WTC11 (cell line): Measurements from ENCODE around the gene ENOX2.

ENCODE experiments used
- CBFB ChIP-seq: sonication (generic); formaldehyde crosslinking; IDR thresholded peaks from 2 replicates; pipeline ENCODE4 v1.8.1; 2022; ENCODE audit warnings: mild to moderate bottlenecking, low read depth, missing genetic modification reagents
- CREM ChIP-seq: sonication (generic); formaldehyde crosslinking; IDR thresholded peaks from 2 replicates; pipeline ENCODE4 v1.8.1; 2022; ENCODE audit warnings: mild to moderate bottlenecking, missing genetic modification reagents, moderate library complexity
- ESRRA ChIP-seq: sonication (generic); formaldehyde crosslinking; IDR thresholded peaks from 2 replicates; pipeline ENCODE4 v1.8.1; 2022; ENCODE audit warnings: mild to moderate bottlenecking, missing genetic modification reagents, borderline replicate concordance
- ETV6 ChIP-seq: sonication (generic); formaldehyde crosslinking; IDR thresholded peaks from 2 replicates; pipeline ENCODE4 v1.8.1; 2022; ENCODE audit warnings: mild to moderate bottlenecking, missing genetic modification reagents
- FOXP1 ChIP-seq: sonication (generic); formaldehyde crosslinking; IDR thresholded peaks from 2 replicates; pipeline ENCODE4 v1.8.0; 2022; ENCODE audit warnings: missing genetic modification reagents, mild to moderate bottlenecking, moderate library complexity, borderline replicate concordance
- MXD4 ChIP-seq: fragments of 250-450 bp; sonication (Bioruptor Pico); IDR thresholded peaks from 2 replicates; pipeline ENCODE4 v1.8.0; 2021; ENCODE audit warnings: mild to moderate bottlenecking, moderate library complexity, borderline replicate concordance
- ZBTB21 ChIP-seq: sonication (generic); formaldehyde crosslinking; IDR thresholded peaks from 2 replicates; pipeline ENCODE4 v1.8.1; 2023; ENCODE audit warnings: mild to moderate bottlenecking, missing genetic modification reagents, borderline replicate concordance
- ZNF219 ChIP-seq: sonication (generic); formaldehyde crosslinking; IDR thresholded peaks from 2 replicates; pipeline ENCODE4 v1.8.0; 2023; ENCODE audit warnings: missing genetic modification reagents, mild to moderate bottlenecking, borderline replicate concordance
- TF ChIP-seq, protein P1 (sequence below): fragments of 200-600 bp; IDR thresholded peaks from 2 replicates; pipeline ENCODE4 v1.8.0; 2022; ENCODE audit warnings: antibody characterized with exemption
- TF ChIP-seq, protein P2 (sequence below): sonication (generic); formaldehyde crosslinking; IDR thresholded peaks from 2 replicates; pipeline ENCODE4 v1.8.1; 2023; ENCODE audit warnings: mild to moderate bottlenecking, missing genetic modification reagents, moderate library complexity
- TF ChIP-seq, protein P3 (sequence below): sonication (generic); formaldehyde crosslinking; IDR thresholded peaks from 2 replicates; pipeline ENCODE4 v1.8.1; 2022; ENCODE audit warnings: low read depth, mild to moderate bottlenecking, moderate library complexity, missing genetic modification reagents, borderline replicate concordance

DNA sequence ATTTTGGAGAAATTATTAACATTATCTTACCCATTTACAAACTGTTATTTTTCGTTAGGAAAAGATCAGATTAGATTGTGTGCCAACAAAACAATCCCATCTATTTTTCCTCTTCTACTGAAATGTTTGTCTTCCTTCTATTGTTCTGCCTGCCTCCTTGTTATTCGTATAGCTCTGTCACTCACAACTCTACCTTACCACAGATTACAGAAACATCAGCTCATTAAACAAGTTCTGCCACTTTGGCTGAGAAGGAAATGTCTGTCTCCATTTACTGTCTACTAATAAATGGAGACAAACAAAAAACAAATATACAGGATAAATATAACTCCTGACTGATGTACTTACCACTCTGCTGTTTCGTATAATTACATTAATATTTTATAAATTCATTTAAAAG is 211.4 kb downstream of the ENOX2 start:
- TF ChIP-seq ZNF219 = no peak
- no peak for TF ChIP-seq ETV6
- TF ChIP-seq, protein P1, sequence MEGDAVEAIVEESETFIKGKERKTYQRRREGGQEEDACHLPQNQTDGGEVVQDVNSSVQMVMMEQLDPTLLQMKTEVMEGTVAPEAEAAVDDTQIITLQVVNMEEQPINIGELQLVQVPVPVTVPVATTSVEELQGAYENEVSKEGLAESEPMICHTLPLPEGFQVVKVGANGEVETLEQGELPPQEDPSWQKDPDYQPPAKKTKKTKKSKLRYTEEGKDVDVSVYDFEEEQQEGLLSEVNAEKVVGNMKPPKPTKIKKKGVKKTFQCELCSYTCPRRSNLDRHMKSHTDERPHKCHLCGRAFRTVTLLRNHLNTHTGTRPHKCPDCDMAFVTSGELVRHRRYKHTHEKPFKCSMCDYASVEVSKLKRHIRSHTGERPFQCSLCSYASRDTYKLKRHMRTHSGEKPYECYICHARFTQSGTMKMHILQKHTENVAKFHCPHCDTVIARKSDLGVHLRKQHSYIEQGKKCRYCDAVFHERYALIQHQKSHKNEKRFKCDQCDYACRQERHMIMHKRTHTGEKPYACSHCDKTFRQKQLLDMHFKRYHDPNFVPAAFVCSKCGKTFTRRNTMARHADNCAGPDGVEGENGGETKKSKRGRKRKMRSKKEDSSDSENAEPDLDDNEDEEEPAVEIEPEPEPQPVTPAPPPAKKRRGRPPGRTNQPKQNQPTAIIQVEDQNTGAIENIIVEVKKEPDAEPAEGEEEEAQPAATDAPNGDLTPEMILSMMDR = no peak
- TF ChIP-seq MXD4 (CRISPR knock-in tag) = no peak
- TF ChIP-seq, protein P2, sequence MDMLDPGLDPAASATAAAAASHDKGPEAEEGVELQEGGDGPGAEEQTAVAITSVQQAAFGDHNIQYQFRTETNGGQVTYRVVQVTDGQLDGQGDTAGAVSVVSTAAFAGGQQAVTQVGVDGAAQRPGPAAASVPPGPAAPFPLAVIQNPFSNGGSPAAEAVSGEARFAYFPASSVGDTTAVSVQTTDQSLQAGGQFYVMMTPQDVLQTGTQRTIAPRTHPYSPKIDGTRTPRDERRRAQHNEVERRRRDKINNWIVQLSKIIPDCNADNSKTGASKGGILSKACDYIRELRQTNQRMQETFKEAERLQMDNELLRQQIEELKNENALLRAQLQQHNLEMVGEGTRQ (CRISPR knock-in tag) = no peak
- TF ChIP-seq ZBTB21 (CRISPR knock-in tag) = no peak
- no peak for TF ChIP-seq CBFB
- TF ChIP-seq ESRRA (CRISPR knock-in tag) = no peak
- no peak for TF ChIP-seq CREM (CRISPR knock-in tag)
- TF ChIP-seq FOXP1 = no peak
- TF ChIP-seq, protein P3, sequence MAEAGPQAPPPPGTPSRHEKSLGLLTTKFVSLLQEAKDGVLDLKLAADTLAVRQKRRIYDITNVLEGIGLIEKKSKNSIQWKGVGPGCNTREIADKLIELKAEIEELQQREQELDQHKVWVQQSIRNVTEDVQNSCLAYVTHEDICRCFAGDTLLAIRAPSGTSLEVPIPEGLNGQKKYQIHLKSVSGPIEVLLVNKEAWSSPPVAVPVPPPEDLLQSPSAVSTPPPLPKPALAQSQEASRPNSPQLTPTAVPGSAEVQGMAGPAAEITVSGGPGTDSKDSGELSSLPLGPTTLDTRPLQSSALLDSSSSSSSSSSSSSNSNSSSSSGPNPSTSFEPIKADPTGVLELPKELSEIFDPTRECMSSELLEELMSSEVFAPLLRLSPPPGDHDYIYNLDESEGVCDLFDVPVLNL (CRISPR knock-in tag) = no peak
